T-cell (primary cell): ENCODE results near the gene XXYLT1. TPM values are rescaled to one million over a fixed set of nuclear protein-coding genes. Genes with fewer than 3 reads are reported as not detected.

Source experiments
- ATAC-seq, 4 experiments: fragments of 200-7000 bp in 3 of 4; fragments of 150-1000 bp in 1 of 4; cut with Tn5 transposase; replicated peaks in 1 of 4; 1 replicate in 3 of 4; 2 replicates in 1 of 4; pipeline ENCODE4 v1.10.0; 2021; ENCODE audit warnings: moderate library complexity in 3 of 4, mild to moderate bottlenecking in 2 of 4, moderate number of reproducible peaks in 1 of 4
- CTCF ChIA-PET, 2 donors: fragments of 300-600 bp; sonication (Branson Sonifier 250); formaldehyde crosslinking; loops; one replicate each; lab custom pipeline; 2022; ENCODE audit warnings: antibody characterized with exemption in 2 of 2; lab: Charles Lee
- POLR2A ChIA-PET, 2 donors: fragments of 300-600 bp; sonication (Branson Sonifier 250); formaldehyde crosslinking; loops; one replicate each; lab custom pipeline; 2022; ENCODE audit warnings: antibody characterized with exemption in 2 of 2; lab: Charles Lee
- DNase-seq, 35 experiments: peaks; one replicate each; pipeline versions ENCODE4 v3.0.0 to v3.0.0-alpha.2; 2013 to 2023
- H3K27ac ChIP-seq: one replicate; pipeline ENCODE4 v1.5.1; 2013; ENCODE audit warnings: low read length
- H3K27me3 ChIP-seq, 2 experiments: replicated peaks in 1 of 2; 1 replicate in 1 of 2; 2 replicates in 1 of 2; pipeline versions ENCODE4 v1.6.1 to v1.7.0; 2013; ENCODE audit warnings: low read length in 1 of 2, mixed read lengths in 1 of 2; ENCODE audit not compliant: control insufficient read depth in 2 of 2, insufficient read depth in 2 of 2; ENCODE audit errors: extremely low read depth in 1 of 2
- H3K36me3 ChIP-seq, 2 donors: 1 replicate in 1 of 2; 2 replicates in 1 of 2; pipeline versions ENCODE4 v1.6.1 to v1.7.0; 2013; ENCODE audit warnings: low read length in 1 of 2; ENCODE audit not compliant: control insufficient read depth in 2 of 2, insufficient read depth in 1 of 2; ENCODE audit errors: extremely low read depth in 1 of 2
- H3K4me1 ChIP-seq, 2 experiments: 1 replicate in 1 of 2; 2 replicates in 1 of 2; pipeline versions ENCODE4 v1.6.1 to v1.7.0; 2013; ENCODE audit warnings: low read length in 2 of 2, mixed read lengths in 1 of 2; ENCODE audit not compliant: insufficient read depth in 2 of 2, control insufficient read depth in 1 of 2; ENCODE audit errors: extremely low read depth in 1 of 2
- H3K4me3 ChIP-seq, 2 donors: 1 replicate in 1 of 2; 2 replicates in 1 of 2; pipeline versions ENCODE4 v1.5.1 to v1.7.0; 2013; ENCODE audit warnings: mild to moderate bottlenecking in 2 of 2, low read length in 1 of 2, moderate library complexity in 1 of 2; ENCODE audit not compliant: control insufficient read depth in 1 of 2; ENCODE audit errors: extremely low read depth in 1 of 2
- H3K9me3 ChIP-seq: 2 replicates; pipeline ENCODE4 v1.7.0; 2013
- H3K27ac Mint-ChIP-seq, 2 donors: one replicate each; pipeline ENCODE4 v1.8.0; 2020 to 2021; ENCODE audit warnings: mild to moderate bottlenecking in 2 of 2, mixed read lengths in 2 of 2
- H3K27me3 Mint-ChIP-seq, 2 donors: one replicate each; pipeline ENCODE4 v1.8.0; 2021 to 2022; ENCODE audit warnings: mixed read lengths in 2 of 2
- H3K36me3 Mint-ChIP-seq: one replicate; pipeline ENCODE4 v1.8.0; 2021; ENCODE audit warnings: mixed read lengths
- H3K4me1 Mint-ChIP-seq, 3 donors: one replicate each; pipeline ENCODE4 v1.8.0; 2020 to 2022; ENCODE audit warnings: mixed read lengths in 3 of 3, mild to moderate bottlenecking in 1 of 3
- H3K4me3 Mint-ChIP-seq, 3 donors: one replicate each; pipeline ENCODE4 v1.8.0; 2020 to 2022; ENCODE audit warnings: mild to moderate bottlenecking in 3 of 3, mixed read lengths in 3 of 3, moderate library complexity in 3 of 3
- H3K9me3 Mint-ChIP-seq, 3 donors: one replicate each; pipeline ENCODE4 v1.8.0; 2020 to 2022; ENCODE audit warnings: mixed read lengths in 3 of 3
- WGBS: methylation state at CpG from one replicate; pipeline ENCODE4 v1.1.5; 2013; ENCODE audit warnings: missing lambda C conversion rate; ENCODE audit not compliant: insufficient coverage; 5-methylcytosine and 5-hydroxymethylcytosine counted together
- total RNA-seq, 35 experiments: library from RNA in 6 of 35; stranded (reverse) in 6 of 35; fragments of 120-200 nt in 1 of 35; gene quantifications; one replicate each; pipeline versions ENCODE4 v1.2.1 to v1.2.4 and lab custom pipeline; 2013 to 2026

The XXYLT1 gene
- total RNA-seq, 5 donors from 2014 or later (not counting 1 experiment from before 2014, with no cell fraction given), result 4.6 to 9.1 (median 5.7) TPM

GRCh38 chr3:195020185-195020584, 250.8 kb downstream of the XXYLT1 start:
- Histone ChIP-seq H3K4me1 (peaks cover 0 to under 1% of the 10 kb centered on the region in 2 experiments), H3K9me3 (no peaks in the 10 kb centered on the region), H3K27ac (no peak overlapping the region), H3K27me3 (peaks cover 0 to 17% of the 10 kb centered on the region in 2 experiments), H3K36me3 (no peaks in the 10 kb centered on the region), H3K4me3 (no peak overlapping the region)
- no peaks in the 10 kb centered on the region for H3K9me3 Mint-ChIP-seq
- H3K27me3 Mint-ChIP-seq, result peaks cover 14 to 26% of the 10 kb centered on the region in 2 donors
- no peaks in the 10 kb centered on the region for H3K4me1 Mint-ChIP-seq
- no peak overlapping the region for H3K4me3 Mint-ChIP-seq
- WGBS, result 81% methylated on average over 4 of the region's 4 CpGs
- no peak for ATAC-seq
- ChIA-PET POLR2A (no interaction called here), CTCF (no interaction called here)
- H3K36me3 Mint-ChIP-seq, result no peaks in the 10 kb centered on the region
- H3K27ac Mint-ChIP-seq, result no peak overlapping the region
- no peak for DNase-seq

- Mint-ChIP-seq H3K36me3 (no peaks in the 10 kb centered on the region), H3K4me3 (no peak overlapping the region), H3K4me1 (peaks cover 4 to 7% (median 5%) of the 10 kb centered on the region in 3 donors), H3K27me3 (peaks cover 13 to 25% of the 10 kb centered on the region in 2 donors), H3K9me3 (no peaks in the 10 kb centered on the region), H3K27ac (no peak overlapping the region)
- no peaks in the 10 kb centered on the region for H3K9me3 ChIP-seq
- no CpG with 5 or more reads among the region's 6 CpGs for WGBS
- no peak overlapping the region for H3K4me3 ChIP-seq
- peaks cover 0 to 17% of the 10 kb centered on the region in 2 experiments for H3K27me3 ChIP-seq
- no peak overlapping the region for H3K27ac ChIP-seq
- no peak for ATAC-seq
- no peaks in the 10 kb centered on the region for H3K36me3 ChIP-seq
- DNase-seq, result no peak
- POLR2A ChIA-PET, result no interaction called here
- CTCF ChIA-PET, result no interaction called here
- peaks cover 0 to 5% of the 10 kb centered on the region in 2 experiments for H3K4me1 ChIP-seq
Observed at GRCh38 chr3:195019335-195019734, 251.6 kb downstream of the XXYLT1 start.

Other genes with a start within 250 kb of the XXYLT1 start
- gene ACAP2, start 171.9 kb upstream of the XXYLT1 start, total RNA-seq, result 10 to 100 TPM; 63.6 to 90.7 (median 72.5) TPM